GM10847 (cell line): ENCODE data around the gene BCAS2.

Experiments
- POLR2A ChIP-seq: IDR thresholded peaks from 2 replicates; pipeline ENCODE4 v1.6.1; 2011; ENCODE audit not compliant: insufficient read length; ENCODE audit errors: extremely low read depth

The BCAS2 gene

DNA sequence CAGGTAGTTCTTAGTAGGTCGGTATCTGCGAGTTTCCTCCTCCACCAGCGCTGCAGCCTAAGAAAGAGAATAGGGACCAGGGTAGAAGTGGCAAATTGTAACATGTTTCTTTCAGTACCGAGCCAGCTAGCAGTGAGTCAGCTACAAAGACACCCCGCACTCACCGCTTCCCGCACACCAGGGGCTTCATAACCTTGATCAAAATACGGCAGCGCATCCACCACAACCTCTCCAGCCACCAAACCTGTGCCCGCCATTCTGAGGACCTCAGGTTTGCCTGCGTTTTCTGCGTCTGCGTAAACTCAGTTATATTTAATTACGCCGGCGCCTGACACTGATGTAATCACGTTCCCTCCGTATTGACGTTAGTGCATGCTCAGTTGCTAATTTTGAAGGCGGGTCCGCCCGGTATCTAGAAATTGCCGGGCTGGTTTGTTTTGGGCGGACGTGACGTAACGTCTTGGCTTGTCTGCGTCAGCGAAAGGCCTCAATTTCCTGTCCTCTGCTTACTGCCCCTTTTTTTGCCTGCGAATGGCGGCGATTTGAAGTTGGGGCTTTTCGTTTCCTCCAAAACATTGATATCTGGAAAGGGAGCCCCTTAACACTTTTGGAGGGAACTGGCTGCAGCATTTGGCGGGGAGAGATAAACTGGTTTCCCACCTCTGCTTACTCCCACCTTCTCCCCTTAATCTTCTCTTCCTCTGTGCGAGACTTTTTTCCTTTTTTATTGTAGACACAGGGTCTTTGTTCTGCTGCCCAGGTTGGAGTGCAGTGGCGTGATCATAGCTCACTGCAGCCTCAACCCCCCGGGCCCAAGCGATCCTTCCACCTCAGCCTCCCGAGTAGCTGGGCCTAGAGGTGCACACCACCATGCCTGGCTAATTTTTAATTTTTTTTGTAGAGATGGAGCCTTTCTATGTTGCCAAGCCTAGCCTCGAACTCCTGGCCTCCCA lies at the start of gene BCAS2:
Gene BCAS2, minus strand, starts transcription at position 281 of the 953 bp plus-strand sequence. Its CDS starts 24 bp downstream, at position 257.
- peak; percentile 85 for TF ChIP-seq POLR2A

GRCh38 chr1:114627107-114627506 lies 45.7 kb upstream of the BCAS2 start:
- no peak for TF ChIP-seq POLR2A

DNA sequence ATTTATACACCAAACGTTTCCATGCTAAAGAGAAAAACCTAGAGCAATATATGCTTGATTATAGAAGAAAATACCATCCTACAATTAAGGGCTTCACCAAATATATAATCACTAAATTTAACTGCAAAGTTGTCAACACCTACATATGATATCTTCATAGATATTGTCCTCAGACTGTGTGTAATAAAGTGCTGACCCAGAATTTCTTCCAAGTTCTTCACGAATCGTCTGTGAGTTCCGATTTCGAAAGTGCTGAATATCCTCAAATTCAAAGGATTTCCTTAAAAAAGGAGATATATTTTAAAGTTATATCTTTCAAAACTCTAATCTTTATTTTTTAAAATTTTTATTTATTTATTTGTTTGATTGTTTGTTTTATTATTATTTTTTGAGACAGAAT lies 41.9 kb upstream of the BCAS2 start:
- TF ChIP-seq POLR2A: no peak

DNA sequence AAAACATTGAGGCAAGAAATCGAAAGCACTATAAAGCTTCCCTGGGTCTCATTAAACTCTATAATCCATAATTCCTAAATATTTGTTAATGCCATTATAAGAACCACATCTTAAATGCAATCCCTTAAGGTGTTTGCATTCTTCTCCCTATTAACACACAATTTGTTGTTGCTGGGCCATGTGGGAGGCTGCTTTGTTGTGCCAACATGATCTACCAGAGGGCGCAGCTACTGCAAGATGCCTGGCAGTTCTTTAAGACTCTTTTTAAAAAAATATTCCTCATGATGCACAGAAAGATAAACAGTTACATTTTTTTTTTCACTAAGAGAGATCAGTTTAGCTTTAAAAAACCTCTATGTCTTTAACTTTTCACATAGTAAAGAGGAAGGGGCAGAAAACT lies 39.0 kb upstream of the BCAS2 start:
- no peak for TF ChIP-seq POLR2A

- TF ChIP-seq POLR2A: no peak
These were observed 37.2 kb upstream of the BCAS2 start for GRCh38 chr1:114618606-114619005.

DNA sequence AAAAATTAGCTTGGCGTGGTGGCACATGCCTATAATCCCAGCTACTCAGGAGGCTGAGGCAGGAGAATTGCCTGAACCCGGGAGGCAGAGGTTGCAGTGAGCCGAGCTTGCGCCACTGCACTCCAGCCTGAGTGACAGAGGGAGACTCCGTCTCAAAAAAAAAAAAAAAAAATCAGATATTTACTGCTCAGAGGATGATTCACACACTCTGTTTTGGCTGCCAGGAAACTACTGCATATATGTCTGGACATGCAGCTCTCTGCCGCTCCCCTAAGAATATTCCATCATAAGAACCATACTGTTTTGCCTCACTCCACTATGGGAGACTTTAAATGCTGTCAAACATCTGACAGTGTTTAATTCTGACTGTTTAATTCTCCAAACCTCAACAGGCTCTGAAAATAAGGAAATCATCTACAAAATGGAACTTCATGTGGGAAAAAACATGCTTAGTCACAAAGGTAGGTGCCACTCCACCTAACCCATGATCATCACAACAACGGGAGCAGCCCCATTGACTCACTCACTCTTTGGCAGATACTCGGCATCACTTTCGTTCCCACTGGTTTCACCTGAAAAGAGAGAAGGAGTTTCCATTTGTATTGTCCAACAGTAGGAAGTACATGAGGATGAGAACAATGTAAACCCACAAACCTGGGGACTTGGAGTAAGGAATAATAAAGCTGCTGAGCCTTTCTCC lies 29.3 kb upstream of the BCAS2 start:
- TF ChIP-seq POLR2A: no peak

GRCh38 chr1:114609826-114610225 lies 28.4 kb upstream of the BCAS2 start:
- TF ChIP-seq POLR2A: no peak

- TF ChIP-seq POLR2A: no peak
These were observed 27.6 kb upstream of the BCAS2 start for GRCh38 chr1:114609026-114609425.

DNA sequence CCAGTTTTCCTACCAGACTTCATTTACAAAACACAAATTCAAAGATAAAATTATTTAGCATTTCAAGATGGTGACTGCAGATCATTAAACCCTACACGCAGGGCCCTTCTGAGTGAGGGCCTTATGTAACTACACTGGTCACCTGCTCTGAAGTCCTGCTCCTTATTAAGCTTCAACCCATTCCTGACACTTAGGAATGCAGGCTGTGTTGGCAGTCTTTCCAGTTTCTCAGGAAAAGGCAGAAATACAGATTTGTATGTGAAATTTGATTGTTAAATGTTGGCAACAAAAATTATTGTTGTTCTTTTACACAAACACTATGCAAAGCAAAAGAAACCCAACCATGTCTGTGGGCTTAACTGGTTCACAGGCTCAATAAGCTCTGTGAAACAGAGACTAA lies 25.8 kb upstream of the BCAS2 start:
- TF ChIP-seq POLR2A: no peak

GRCh38 chr1:114597949-114598348 lies 16.5 kb upstream of the BCAS2 start:
- TF ChIP-seq POLR2A: no peak

DNA sequence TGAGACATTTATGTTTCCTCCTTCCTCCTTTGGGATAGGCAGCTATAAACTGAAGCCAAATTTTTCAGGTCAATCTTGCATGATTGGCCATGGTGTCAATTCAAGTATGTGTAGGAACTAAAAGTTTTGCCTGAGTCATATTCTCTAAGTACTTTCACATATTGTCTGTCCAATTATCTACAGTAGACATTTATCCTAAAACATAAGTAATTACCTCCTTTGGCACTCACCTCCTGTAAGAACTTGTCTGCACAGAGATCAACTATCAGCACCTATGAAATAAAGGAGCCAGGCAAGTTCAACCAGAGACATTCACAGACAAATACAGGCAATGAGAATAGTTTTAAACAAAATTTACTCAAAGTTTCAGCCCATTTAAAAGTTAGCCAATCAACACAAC lies 14.2 kb upstream of the BCAS2 start:
- TF ChIP-seq POLR2A: no peak

DNA sequence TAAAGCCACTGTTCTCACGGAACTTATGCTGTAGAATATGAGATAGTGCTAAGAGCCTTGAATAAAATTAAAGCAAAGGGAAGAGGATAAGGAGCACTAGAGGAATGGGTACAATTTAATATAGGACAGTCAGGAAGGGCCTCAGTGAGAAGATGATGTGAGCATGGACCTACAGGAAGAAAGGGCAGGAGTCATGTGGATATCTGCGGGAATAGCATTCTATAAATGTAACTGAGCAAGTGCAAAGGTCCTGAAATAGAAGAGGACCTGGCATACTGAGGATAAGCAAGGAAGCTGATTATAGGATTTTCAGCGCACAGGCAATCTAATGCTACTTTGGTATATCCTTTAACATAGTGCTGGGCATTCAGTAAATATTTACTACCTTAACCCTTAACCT lies 12.6 kb upstream of the BCAS2 start:
- TF ChIP-seq POLR2A: no peak

- no peak for TF ChIP-seq POLR2A
These were observed 7.7 kb upstream of the BCAS2 start for GRCh38 chr1:114589122-114589521.

GRCh38 chr1:114588196-114588689 lies 6.8 kb upstream of the BCAS2 start:
- TF ChIP-seq POLR2A: no peak

DNA sequence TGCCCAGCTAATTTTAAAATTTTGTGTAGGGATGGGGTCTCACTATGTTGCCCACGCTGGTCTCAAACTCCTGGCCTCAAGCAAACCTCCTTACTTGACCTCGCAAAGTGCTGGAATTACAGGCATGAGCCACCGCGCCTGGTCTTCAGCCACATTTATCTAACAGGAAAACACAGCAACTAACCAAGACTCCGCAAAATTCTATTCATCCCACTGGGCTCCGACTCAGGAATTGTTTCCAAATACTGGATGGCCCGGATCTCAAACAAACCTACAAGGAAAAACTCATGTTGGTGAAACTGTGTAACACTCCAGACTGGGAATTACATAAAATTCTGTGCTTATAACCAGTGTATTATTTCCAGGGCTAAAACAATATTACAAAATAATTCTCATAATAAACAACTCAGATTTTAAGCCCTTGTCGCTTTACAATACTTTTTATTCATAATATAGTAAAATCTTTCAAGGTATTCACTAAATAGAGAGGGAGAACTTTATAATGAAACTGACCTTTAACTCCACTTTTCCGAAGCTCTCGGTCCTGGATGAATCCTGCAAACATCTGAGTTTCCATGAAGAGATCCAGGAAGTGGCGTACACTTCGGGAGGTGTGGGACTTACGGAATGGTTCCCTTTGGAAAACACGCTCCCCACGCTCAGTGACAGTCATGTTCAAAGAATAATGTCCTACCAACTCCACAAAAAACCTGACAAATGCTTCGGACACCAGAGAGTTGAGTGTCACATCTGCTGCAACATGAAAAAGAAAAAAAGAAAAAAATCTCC lies 6.0 kb upstream of the BCAS2 start:
- no peak for TF ChIP-seq POLR2A
